Type B pancreatic cell (in vitro differentiated cells): ENCODE measurements around the gene WDR5B. TPM values are rescaled to one million over a fixed set of nuclear protein-coding genes. Genes with fewer than 3 reads are reported as not detected.
A peak's percentile ranks its signal among the peaks of the same experiment; 100 is the strongest.

ENCODE experiments used
- DNase-seq: peaks from one replicate; pipeline ENCODE4 v3.0.0; 2021; ENCODE audit warnings: mixed read lengths; ENCODE audit not compliant: unreplicated experiment; ENCODE audit errors: extremely low spot score
- H3K27ac Mint-ChIP-seq: 2 replicates; pipeline ENCODE4 v1.8.0; 2021; ENCODE audit warnings: mild to moderate bottlenecking, mixed read lengths
- H3K27me3 Mint-ChIP-seq: 2 replicates; pipeline ENCODE4 v1.8.0; 2021; ENCODE audit warnings: mixed read lengths
- H3K36me3 Mint-ChIP-seq: 2 replicates; pipeline ENCODE4 v1.8.0; 2021; ENCODE audit warnings: mixed read lengths
- H3K4me1 Mint-ChIP-seq: one replicate; pipeline ENCODE4 v1.8.0; 2021; ENCODE audit warnings: mixed read lengths; ENCODE audit not compliant: unreplicated experiment
- H3K4me3 Mint-ChIP-seq: 2 replicates; pipeline ENCODE4 v1.8.0; 2021; ENCODE audit warnings: mild to moderate bottlenecking, mixed read lengths
- H3K9me3 Mint-ChIP-seq: 2 replicates; pipeline ENCODE4 v1.8.0; 2021; ENCODE audit warnings: mixed read lengths
- CTCF ChIP-seq: fragments of 200-600 bp; sonication (generic); conservative IDR thresholded peaks from 2 replicates; pipeline ENCODE4 v1.5.0; 2021; ENCODE audit warnings: antibody characterized with exemption, mild to moderate bottlenecking
- total RNA-seq: library from RNA; stranded (reverse); gene quantifications from 2 replicates; pipeline ENCODE4 v1.2.1, GENCODE V29; 2021; ENCODE audit warnings: low replicate concordance

WDR5B gene
- total RNA-seq, 1 donor from 2014 or later, result 8.2 TPM

DNA sequence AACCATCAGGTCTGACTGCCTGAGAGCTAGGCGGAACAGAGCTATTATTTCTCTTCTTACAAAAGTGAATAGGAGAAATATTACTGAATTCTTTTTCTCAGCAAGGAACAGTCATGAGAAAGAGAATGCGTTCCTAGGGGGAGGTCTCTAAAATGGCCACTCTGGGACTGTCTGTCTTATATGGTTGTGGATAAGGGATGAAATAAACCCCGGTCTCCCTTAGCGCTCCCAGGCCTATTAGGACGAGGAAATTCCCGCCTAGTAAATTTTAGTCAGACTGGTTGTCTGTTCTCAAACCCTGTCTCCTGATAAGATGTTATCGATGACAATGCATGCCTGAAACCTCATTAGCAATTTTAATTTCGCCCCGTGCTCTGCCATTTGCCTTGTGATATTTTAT lies 20.1 kb upstream of the WDR5B start:
- no peaks in the 10 kb centered on the region for H3K4me1 Mint-ChIP-seq
- no peak for DNase-seq
- H3K9me3 Mint-ChIP-seq, result peaks cover 5% of the 10 kb centered on the region
- no peaks in the 10 kb centered on the region for H3K27me3 Mint-ChIP-seq
- no peak overlapping the region for H3K27ac Mint-ChIP-seq
- peaks cover 59% of the 10 kb centered on the region for H3K36me3 Mint-ChIP-seq
- no peak for TF ChIP-seq CTCF
- H3K4me3 Mint-ChIP-seq, result no peak overlapping the region

GRCh38 chr3:122430371-122430770 lies 14.5 kb upstream of the WDR5B start:
- DNase-seq, result no peak
- H3K36me3 Mint-ChIP-seq, result peaks cover 51% of the 10 kb centered on the region

GRCh38 chr3:122427857-122428471 lies 12.1 kb upstream of the WDR5B start:
- no peaks in the 10 kb centered on the region for H3K4me1 Mint-ChIP-seq
- peak overlapping the region; percentile 59 for H3K27ac Mint-ChIP-seq
- no peaks in the 10 kb centered on the region for H3K9me3 Mint-ChIP-seq
- no peak for TF ChIP-seq CTCF
- no peak overlapping the region for H3K4me3 Mint-ChIP-seq
- DNase-seq, result no peak
- peaks cover 42% of the 10 kb centered on the region for H3K36me3 Mint-ChIP-seq
- H3K27me3 Mint-ChIP-seq, result no peaks in the 10 kb centered on the region

More at GRCh38 chr3:122430371-122430770, 14.5 kb upstream of the WDR5B start:
- TF ChIP-seq CTCF, result no peak
- no peaks in the 10 kb centered on the region for H3K27me3 Mint-ChIP-seq
- no peak overlapping the region for H3K27ac Mint-ChIP-seq
- H3K4me3 Mint-ChIP-seq, result no peak overlapping the region
- no peaks in the 10 kb centered on the region for H3K4me1 Mint-ChIP-seq
- no peaks in the 10 kb centered on the region for H3K9me3 Mint-ChIP-seq

- Mint-ChIP-seq H3K4me3 (no peak overlapping the region), H3K27ac (no peak overlapping the region), H3K36me3 (peaks cover 28% of the 10 kb centered on the region), H3K9me3 (no peaks in the 10 kb centered on the region), H3K27me3 (no peaks in the 10 kb centered on the region), H3K4me1 (peaks cover 1% of the 10 kb centered on the region)
- no peak for DNase-seq
- TF ChIP-seq CTCF, result no peak
Observed at GRCh38 chr3:122421836-122422235, 6.0 kb upstream of the WDR5B start.

- Mint-ChIP-seq H3K4me1 (peaks cover 8% of the 10 kb centered on the region), H3K27me3 (peaks cover under 1% of the 10 kb centered on the region), H3K9me3 (no peaks in the 10 kb centered on the region), H3K27ac (no peak overlapping the region), H3K4me3 (no peak overlapping the region), H3K36me3 (peaks cover 24% of the 10 kb centered on the region)
- TF ChIP-seq CTCF, result no peak
- no peak for DNase-seq
Observed at GRCh38 chr3:122421101-122421500, 5.2 kb upstream of the WDR5B start.
